Mesenteric fat pad (tissue), 1 donor: ENCODE measurements around the gene DHRSX. TPM values are rescaled to one million over a fixed set of nuclear protein-coding genes. Genes with fewer than 3 reads are reported as not detected.
A peak's percentile ranks its signal among the peaks of the same experiment; 100 is the strongest.
"Not testable (repeated sequence)": the region's sequence is repeated elsewhere in the genome, so short reads cannot be mapped to it uniquely, and the experiment has no call there.

Source experiments
- DNase-seq: peaks from one replicate; pipeline ENCODE4 v3.0.0-alpha.2; 2020; ENCODE audit warnings: low spot score
- total RNA-seq: library from RNA; stranded (reverse); fragmentation: NEBNext Ultra II Directional; extraction: Animal tissue kit (Norgen Biotek cat#: 25700); gene quantifications from one replicate; pipeline ENCODE4 v1.2.1, GENCODE V29; 2021
- donor health status: DM: yes; HTN: yes; CAD: no.

DHRSX gene
- total RNA-seq, 1 donor from 2014 or later, result 27.0 TPM

DNA sequence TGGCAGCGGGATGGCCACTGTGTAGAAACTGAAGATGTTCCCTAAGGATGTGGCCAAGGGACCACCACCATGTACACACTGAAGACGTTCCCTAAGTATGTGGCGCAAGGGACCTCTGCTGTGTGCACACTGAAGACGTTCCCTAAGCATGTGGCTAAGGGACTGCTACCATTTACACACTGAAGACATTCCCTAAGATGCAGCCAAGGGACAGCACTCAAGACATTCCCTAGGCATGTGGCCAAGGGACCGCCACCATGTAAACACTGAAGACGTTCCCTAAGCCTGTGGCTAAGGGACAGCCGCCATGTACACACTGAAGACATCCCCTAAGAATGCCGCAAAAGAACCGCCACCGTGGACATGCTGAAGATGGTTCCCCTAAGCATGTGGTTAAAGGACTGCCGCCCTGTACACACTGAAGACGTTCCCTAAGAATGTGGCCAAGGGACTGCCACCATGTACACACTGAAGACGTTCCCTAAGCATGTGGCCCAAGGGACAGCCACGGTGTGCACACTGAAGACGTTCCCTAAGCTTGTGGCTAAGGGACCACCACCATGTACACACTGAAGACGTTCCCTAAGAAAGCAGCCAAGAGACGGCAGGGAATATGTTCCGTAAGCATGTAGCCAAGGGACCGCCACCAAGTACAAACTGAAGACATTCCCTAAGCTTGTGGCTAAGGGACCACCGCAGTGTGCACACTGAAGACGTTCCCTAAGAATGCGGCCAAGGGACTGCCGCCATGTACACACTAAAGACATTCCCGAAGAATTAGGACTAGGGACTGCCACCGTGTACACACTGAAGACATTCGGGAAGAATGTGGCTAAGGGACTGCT is 43.3 kb downstream of the DHRSX start:
- DNase-seq, result no peak

DNA sequence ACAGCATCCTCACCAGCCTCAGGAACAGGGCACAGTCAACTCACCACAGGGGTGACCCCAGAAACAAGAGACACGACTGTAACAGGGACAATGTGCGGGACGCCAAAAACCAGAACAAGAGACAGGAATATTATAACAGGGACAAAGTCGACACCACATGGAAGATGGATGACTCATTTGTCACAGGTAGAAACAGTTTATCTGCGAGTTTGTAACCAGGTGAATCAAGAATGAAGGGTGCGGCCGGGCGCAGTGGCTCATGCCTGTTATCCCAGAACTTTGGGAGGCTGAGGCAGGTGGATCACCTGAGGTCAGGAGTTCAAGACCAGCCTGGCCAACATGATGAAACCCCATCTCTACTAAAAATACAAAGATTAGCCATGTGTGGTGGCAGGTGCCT is 44.7 kb downstream of the DHRSX start:
- DNase-seq, result not testable (repeated sequence)

DNA sequence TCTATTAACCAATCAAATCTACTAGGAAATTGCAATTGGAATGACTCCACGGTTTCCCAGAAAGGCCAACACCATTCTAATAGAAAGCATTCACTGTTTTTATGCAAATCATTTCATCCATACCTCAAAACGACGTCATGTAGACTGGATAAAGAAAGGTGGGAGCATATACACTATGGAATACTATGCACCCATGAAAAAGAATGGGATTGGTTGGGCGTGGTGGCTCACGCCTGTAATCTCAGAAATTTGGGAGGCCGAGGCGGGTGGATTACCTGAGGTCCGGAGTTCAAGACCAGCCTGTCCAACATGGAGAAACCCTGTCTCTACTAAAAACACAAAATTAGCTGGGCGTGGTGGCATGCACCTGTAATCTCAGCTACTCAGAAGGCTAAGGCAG is 46.2 kb downstream of the DHRSX start:
- not testable (repeated sequence) for DNase-seq

- DNase-seq, result no peak
These were observed 48.0 kb downstream of the DHRSX start for GRCh38 chrX:2452799-2453198.

- DNase-seq, result no peak
These were observed 48.4 kb downstream of the DHRSX start for GRCh38 chrX:2452317-2452784.

GRCh38 chrX:2451501-2452316 is 49.1 kb downstream of the DHRSX start:
- DNase-seq, result no peak

DNA sequence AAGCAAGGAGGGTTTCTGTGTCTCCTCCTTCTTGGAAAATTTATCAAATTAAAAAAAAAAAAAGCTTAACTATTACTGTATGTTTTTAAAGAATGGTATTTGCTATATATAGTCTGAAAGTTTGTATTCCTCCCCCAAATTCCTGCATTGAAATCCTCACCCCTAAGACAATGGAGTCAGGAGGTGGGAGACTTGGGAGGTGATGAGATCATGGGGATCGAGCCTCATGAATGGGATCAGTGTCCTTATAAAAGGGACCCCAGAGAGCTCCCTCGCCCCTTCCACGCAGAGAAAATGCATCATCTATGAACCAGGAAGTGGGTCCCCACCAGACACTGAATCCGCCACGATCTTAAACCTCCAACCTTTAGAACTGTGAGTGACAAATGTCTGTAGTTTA is 50.1 kb downstream of the DHRSX start:
- DNase-seq, result no peak

DNA sequence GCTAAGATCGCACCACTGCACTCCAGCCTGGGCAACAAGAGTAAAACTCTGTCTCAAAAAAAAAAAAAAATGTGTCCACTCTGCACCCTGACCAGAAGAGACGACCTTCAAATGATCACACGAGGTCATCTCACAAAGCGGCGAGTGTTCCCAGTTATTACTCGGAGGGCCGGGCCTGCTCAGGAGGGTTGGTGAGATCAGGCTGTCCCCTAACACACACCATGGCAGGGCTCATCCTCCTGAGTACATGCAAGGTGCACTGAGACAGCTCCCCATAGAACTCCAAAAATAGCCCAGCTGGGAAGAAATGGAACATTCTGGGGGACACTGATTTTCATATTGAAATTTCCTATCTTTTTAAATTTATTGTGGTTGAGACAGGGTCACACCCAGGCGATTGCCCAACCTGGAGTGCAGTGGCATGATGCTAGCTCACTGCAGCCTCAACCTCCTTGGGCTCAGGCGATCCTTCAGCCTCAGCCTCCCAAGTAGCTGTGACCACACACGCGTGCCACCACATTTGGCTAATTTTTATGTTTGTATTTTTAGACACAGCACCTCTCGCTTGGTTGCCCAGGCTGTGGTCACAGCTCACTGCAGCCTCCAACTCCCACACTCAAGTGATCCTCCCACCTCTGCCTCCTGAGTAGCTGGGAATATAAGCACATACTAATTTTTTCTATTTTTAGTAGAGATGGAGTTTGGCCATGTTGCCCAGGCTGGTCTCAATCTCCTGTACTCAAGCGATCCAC is 51.5 kb downstream of the DHRSX start:
- DNase-seq, result no peak

DNA sequence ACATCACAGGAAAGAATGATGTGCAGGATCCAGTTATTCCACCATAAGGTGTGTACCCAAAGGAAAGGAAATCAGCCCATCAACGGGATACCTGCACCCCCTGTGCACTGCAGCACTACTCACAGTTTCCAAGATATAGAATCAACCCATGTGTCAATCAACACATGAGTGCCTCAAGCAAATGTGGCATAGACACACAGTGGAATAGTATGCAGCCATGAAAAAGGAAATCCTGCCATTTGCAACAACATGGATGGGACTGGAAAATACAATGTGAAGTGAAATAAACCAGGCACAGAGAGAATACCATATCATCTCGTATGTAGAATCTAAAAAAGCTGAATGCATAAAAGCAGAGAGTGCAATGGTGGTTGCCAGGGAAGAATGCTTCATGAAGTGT is 53.3 kb downstream of the DHRSX start:
- DNase-seq, result no peak

DNA sequence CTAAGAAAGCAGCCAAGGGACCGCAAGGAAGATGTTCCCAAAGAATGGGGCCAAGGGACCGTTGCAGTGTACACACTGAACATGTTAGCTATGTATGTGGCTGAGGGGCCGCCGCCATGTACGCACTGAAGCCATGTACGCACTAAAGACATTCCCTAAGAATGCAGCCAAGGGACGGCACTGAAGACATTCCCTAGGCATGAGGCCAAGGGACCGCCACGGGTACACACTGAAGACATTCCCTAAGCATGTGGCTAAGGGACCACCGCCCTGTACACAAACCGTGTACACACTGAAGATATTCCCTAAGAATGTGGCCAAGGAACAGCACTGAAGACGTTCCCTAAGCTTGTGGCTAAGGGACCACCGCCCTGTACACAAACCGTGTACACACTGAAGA is 54.0 kb downstream of the DHRSX start:
- no peak for DNase-seq

- no peak for DNase-seq
These were observed 54.8 kb downstream of the DHRSX start for GRCh38 chrX:2445662-2446623.

DNA sequence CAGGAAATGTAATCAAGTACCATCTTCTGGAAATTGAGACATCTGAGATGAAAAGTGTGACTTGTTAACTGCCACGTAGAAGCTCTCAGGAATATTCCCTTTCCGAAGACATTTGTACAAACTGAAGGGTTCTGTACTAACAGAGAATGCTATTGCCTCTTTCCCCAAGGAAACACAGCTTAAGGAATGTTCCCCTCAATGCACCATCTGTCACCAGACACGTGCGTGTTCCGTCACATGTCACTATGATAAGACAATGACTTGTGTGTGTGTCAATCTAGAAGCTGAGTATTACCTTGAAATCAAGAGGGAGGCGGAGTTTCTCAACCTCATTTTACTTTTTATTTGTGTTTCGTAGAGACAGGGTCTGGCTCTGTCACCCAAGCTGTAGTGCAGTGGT is 58.1 kb downstream of the DHRSX start:
- DNase-seq, result no peak

DNA sequence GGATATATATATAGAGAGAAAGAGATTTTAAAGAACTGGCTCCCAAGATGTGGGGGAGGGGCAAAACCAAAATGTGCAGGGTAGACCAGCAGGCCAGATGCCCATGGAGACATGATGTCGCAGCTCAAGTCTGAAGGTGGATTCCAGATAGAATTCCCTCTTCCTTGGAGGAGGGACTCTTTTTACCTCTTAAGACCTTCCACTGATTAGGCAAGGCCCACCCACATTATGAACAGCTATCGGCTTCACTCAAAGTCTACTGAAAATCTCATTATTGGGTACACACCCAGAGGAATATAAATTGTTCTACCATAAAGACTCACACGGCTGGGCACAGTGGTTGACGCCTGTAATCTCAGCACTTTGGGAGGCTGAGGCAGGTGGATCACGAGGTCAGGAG is 59.3 kb downstream of the DHRSX start:
- DNase-seq, result peak; percentile 11

- DNase-seq, result no peak
These were observed 61.2 kb downstream of the DHRSX start for GRCh38 chrX:2439613-2440012.

DNA sequence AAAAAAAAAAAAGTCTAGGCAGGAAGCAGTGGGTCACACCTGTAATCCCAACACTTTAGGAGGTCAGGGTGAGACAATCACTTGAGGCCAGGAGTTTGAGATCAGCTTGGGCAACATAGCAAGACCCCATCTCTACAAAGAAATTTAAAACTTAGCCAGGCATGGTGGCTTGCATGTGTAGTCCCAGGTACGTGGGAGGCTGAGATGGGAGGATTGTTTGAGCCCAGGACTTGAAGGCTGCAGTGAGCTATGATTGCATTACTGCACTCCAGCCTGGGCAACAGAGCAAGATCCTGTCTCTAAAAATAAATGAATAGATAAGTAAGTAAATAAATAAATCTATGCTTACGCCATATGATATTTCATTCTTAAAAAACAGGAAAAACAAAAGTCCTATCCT is 65.3 kb downstream of the DHRSX start:
- peak; percentile 43 for DNase-seq

DNA sequence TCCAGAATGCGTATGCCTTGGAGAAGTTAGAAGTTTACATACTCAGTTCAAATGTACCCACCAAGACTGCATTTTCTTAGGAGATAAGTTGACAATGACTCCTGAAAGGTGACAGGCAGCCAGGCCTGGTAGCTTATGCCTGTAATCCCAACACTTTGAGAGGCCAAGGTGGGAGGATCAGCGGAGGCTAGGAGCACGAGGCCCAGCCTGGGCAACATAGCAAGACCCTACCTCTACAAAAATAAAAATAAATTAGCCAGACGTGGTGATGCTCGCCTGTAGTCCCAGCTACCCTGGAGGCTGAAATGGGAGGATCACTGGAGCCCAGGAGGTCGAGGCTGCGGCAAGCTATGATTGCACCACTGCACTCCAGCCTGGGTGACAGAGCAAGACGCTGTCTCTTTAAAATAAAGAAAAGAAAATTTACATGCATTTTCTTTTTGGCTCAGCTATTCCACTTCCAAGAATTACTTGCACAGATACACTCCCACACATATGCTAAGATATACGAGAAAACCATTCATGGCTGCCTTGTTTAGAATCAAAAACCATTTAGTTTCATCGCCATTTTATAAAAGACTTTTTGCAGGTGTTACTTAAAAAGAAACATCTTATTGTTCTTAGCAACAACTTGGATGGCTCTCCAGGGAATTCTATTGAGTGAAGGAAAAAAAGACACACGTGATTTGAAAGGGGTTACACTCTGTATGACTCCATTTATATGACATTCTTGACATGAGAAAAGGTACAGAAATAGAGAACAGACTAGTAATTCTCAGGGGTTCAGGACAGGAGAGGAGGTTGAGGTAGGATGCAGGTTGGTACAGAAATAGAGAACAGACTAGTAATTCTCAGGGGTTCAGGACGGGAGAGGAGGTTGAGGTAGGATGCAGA is 66.3 kb downstream of the DHRSX start:
- DNase-seq, result peak; percentile 37

GRCh38 chrX:2432298-2432863 is 68.4 kb downstream of the DHRSX start:
- DNase-seq, result no peak

GRCh38 chrX:2430265-2430825 is 70.4 kb downstream of the DHRSX start:
- DNase-seq, result peak; percentile 53

- no peak for DNase-seq
These were observed 73.0 kb downstream of the DHRSX start for GRCh38 chrX:2427737-2428136.
